NCI-H345 treated with DMSO at 0.1 percent for 48 hours (cell line): ENCODE data around the gene PCDHB13.

Experiments
- DNase-seq: peaks from one replicate; lab custom pipeline; 2025; ENCODE audit not compliant: unreplicated experiment; lab: John Stamatoyannopoulos, UW

Gene PCDHB13

DNA sequence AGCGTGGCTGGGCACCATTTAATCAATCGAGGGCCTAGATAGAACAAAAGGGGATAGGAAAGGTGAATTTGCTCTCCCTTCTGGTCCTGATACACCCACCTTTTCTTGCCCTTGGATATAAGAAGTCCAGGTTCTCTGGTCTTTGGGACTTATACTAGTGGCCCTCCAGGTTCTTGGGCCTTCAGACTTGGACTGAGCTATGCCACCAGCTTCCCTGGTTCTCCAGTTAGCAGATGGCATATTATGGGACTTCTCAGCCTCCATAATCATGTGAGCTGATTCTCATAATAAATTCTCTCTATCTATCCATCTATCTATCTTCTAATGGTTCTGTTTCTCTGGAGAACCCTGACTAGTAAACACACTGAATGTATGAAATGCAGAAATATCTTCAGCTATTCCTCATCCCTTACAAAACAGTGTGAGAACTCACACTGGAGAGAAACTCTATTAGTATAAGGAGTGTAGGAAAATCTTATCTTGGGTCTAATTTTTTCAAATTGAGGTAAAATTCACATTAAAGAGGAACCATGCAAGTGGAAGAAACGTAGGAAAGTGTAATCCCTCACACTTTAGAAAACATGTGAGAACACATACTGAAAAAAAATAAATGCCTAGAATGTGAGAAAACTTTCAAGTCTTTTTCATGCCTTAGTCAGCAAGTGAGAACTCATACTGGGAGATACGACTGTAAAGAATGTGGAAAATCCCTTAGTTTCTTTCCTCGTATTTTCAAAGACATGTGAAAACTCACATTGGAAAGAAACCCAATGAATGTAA, 46.9 kb downstream of the PCDHB13 start:
- no peak for DNase-seq

DNA sequence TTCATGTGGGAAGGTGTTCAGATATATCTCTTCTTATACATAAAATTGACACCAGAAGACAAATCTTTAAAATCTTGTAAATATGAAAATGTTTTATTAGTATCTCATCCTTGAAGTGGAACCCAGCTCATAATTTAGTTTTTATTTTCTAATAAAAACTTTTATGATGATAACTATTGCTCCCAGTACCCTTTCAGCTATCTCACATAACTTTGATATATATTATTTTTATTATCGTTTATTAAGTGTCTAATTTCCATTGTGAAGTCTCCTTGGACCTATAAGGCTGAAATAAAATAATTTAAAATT, 47.5 kb downstream of the PCDHB13 start:
- no peak for DNase-seq
